Activated effector memory CD4-positive, alpha-beta T cell treated with anti-CD3 and anti-CD28 coated beads, Interleukin-2, amount 50 U/mL, for 16 hours (primary cell): ENCODE measurements around the gene GARNL3.
A peak's percentile ranks its signal among the peaks of the same experiment; 100 is the strongest.

Source experiments
- DNase-seq: peaks from one replicate; pipeline ENCODE4 v3.0.0-alpha.2; 2020

The GARNL3 gene

GRCh38 chr9:127264462-127265219 lies at the start of gene GARNL3:
GARNL3 (plus strand) TSS chr9:127264774; CDS start chr9:127264878, 104 bp downstream.
- no peak for DNase-seq

DNA sequence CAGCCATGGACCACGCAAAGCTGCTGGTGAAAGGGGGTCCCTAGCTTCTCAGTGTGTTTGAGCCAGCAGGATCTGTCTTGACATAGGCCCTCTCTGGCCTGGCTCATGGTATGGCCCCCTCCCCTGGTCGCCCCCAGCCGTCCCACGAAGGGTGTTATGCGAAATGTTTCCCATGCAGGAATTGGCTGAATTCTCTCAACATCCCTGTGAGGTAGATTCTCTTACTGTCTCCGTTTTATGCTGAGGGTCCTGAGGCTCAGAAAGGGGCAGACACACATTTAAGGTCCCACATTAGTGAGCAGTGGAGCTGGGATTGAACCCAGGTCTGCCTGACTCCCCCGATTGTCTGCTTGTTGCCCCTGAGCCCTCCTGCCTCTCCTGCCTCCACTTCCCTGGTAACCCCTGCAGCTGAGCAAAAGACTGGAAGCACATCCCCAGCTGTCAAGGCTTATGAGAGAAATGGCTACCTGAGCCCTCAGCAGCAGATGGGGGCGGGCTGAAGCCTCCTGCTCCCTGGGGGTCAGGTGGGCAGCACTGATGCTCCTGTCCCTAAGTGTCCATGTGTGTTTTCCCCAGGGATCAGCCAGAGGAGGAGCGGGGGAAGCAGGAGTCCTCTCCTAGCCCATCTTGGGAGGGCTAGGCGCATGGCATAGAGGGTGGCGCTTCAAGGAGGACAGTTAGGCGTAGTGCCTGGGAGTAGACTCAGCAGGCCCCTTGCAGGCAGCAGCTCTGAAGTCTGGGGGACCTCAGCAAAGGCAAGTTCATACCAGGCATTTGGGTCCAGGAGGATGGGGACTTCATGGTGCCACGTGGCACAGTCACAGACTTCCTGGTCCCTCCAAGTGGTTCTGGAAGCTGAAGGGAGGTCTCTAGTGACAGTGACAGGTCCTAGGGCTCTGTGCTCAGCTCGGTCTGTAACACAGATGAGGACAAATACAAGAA lies 49.0 kb upstream of the GARNL3 start:
- DNase-seq = peak; percentile 56

- DNase-seq = no peak
These were observed 48.2 kb upstream of the GARNL3 start for GRCh38 chr9:127216210-127216887.

GRCh38 chr9:127216888-127217217 lies 47.7 kb upstream of the GARNL3 start:
- no peak for DNase-seq

- no peak for DNase-seq
These were observed 45.8 kb upstream of the GARNL3 start for GRCh38 chr9:127218818-127219217.

GRCh38 chr9:127219520-127219919 lies 45.1 kb upstream of the GARNL3 start:
- no peak for DNase-seq

DNA sequence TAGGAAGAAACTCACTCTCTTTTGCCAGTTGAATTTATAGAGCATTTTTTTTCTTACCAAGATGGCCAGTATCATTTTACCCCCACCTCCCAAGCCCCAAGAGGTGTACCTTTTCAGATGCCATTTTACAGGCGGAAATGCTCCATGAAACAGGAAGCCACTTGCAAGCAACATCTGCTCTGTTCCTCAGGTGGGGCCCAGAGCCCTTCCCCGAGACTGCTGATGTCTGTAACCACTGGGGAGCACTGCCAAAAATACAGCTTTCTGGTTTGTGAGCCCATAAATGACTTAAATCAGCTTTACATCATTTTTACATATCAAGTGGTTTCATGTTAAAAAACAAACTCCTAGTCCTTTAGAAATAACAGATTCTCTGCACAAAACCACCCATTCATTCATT lies 42.9 kb upstream of the GARNL3 start:
- no peak for DNase-seq

- DNase-seq = no peak
These were observed 42.0 kb upstream of the GARNL3 start for GRCh38 chr9:127222388-127223095.

- no peak for DNase-seq
These were observed 41.3 kb upstream of the GARNL3 start for GRCh38 chr9:127223266-127223665.

DNA sequence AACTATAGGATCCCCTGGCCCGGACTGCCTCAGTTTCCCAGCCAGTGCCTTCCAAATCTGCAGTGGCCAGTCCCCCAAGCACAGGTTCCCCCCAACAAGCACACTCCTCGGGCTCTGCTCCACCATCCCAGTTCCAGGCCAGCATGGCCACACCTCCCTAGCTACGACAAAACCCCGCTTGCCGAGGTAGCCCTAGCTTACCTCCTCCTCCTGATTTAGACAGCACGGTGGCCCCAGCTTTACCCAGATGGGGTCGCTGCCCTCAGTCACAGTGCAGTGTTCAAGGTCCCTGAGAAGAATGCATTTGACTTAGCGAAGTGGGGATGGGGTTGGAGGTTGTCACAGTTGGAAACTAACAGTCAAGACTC lies 40.8 kb upstream of the GARNL3 start:
- DNase-seq = no peak

DNA sequence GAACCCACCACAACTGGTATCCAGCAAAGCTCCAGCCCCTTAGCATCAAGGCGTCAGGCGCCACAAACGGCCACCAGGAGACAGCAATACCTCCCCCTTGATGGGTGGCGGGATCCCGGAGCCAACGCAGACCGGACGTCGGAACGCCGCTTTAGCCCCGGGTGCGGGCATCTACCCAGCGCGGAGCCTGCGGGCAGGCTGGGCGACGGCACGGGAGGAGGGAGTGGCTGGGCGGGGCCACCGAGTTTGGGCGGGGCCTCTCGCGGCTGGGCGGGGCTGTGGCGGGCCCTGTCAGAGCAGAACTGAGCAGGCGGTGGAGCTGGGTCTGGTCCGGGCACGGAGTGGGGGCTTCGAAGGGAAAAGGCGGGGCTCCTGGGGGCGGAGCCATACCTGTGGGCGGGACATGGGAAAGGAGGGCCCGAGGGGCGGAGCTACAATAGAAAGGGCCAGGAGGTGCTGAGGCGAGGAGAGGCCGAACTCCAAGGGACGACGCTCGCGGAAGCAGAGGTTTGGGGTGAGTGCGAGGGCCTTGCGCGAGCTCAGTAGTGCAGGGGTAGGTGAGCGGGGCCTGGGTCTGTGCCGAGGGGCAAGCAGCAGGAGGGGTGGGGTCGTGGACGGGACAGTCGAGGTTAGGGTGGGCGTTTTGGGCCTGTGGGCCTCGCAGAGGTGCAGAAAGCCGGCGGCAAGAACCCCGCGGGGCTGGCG lies 40.2 kb upstream of the GARNL3 start:
- peak; percentile 95 for DNase-seq

DNA sequence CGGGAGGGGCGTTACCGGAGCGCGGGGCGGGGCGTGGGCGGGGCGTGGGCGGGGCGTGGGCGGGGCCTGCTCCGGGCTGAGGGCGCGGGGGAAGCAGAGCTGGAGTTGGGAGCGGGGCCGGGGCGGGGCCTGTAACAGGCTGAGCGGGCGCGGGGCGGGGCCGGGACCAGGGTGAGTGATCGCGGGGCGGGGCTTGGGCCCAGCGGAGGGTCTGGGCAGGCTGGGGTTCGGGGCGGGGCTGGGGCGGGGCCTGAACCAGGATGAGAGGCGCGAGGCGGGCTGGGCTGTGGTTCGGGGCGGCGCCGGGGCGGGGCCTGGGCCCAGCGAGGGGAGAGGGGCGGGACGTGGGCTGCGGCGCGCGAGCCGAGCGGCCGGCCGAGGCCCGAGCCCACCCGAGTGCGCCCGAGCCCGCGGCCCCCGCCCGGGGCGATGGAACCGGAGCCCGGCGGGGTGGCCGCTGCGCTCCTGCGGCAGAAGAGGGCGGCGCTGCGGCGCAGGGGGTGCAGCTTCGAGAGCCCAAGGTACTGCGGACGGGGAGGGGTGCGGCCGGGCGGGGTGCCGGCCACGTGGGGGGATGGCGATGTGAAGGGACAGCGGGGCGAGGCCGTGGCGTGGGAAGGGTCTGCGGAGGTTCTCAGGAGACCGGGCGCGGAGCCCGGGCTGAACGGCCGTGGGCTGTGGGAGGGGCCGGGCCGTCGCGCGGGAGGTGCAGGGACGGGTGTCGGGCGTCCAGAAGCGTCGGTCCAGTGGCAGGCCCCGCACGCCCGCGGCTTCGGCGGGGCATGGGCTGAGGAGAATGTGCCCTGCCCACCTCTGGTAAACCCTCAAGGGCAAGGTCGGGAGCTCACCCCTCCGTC lies 39.5 kb upstream of the GARNL3 start:
- peak; percentile 96 for DNase-seq

DNA sequence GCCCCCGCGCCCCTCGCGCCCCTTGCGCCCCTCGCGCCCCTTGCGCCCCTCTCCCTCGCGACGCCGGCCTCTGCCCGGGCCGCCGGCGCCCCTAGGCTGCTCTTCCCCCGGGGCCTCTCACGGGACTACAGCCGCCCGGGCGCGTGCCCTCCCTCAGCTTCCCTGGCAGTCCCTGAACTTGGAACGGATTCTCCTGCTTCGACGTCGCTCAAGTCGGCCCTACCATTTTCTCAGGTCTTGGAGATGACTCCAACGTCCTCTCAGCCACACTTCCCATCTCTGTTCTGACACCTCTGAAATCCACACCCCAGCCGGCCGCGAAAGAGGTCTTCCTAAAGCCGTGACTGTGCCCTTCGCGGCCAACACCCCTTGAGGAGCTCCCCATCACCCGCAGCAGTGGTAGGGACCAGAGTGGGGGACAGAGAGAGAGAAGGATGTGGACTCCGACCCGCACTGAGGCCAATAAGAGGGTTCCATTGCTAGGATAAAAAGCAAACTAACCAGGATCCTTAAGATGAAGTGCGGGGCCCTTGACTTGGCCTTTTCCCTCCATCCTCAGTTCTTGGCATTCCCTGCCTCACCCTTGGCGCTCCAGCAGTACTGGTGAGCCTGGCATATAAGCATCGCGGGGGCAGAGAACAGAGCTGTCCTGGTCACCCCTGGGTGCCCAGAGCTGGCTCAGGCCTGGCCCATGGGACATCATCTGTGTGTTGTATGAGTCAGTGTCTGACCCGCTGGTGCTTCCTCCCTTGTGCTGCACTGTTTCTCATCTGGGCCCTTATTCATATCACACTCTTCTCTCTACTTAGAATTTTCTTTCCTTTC lies 38.6 kb upstream of the GARNL3 start:
- no peak for DNase-seq

DNA sequence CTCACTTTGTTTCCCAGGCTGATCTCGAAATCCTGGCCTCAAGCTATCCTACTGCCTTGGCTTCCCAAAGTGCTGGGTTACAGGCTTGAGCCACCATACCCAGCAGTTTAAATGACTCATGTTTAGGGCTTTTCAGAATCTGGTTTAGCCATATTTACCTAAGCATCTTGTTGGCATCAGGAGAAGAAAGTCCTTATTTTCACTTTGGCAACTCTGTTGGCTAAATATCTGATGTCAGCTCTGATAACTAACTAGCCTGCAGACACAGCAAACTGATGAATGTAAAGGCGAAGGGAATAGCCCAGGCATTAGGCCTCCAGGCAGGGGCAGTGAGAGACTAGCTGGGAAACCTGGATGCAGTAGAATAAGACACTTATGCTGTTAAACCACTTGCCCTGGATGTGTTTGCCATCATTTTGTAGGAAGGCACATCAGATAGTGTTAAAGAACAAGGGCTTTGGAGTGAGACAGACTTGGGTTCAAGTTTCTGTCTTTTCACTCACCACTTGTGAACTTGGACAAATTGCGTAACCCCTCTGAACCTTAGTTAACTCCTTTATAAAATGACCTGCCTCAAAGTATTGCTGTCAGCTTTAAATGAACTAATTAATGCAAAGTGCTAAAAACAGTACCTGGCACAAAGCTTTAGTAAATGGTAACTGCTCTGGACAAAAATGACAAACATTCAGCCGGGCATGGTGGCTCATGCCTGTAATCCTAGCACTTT lies 34.7 kb upstream of the GARNL3 start:
- no peak for DNase-seq

DNA sequence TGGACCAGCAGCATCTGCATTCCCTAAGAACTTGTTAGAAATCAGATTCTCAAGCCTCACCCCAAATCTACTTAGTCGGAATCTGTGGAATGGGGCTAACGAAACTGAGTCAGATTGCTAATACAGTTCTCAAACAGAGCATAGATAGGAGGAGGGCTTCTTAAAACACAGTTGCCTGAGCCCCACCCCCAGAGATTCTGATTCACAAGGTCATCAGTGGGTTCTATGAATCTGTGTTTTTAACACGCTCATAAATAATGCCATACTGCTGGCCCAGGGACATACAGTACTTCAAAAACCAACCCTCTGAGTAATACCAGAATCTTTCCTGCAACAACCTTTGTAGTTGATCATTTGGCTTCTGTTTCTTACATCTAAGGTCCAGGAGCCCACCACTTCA lies 32.9 kb upstream of the GARNL3 start:
- no peak for DNase-seq

DNA sequence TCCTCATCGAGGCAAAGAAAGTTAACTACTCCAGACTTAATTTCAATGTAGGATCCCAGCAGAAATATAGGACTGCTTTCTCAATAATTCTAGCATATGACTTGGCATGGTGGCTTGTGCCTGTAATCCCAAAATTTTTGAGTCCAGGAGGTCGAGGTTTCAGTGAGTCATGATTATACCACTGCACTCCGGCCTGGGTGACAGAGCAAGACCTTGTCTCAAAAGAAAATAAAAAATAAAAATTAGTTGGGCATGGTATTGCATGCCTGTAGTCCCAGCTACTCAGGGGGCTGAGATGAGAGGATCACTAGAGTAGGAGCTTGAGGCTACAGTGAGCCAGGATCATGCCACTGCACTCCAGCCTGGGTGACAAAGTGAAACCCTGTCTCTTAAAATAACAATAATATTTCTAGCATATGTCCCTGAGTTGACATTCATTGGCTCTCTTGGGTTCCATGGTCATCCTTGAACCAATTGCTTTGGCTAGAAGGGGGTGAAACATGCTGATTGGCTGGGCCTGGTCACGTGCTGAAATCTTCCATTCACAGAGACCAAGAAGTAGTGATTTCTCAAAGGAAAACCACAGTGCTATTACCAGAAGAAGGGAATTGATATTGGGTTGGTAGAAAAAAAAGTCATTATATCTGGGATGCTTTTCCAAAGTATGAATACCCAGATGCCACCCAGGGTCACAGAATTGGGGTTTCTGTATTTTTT lies 31.6 kb upstream of the GARNL3 start:
- DNase-seq = no peak

GRCh38 chr9:127233550-127233949 lies 31.0 kb upstream of the GARNL3 start:
- DNase-seq = no peak

GRCh38 chr9:127233989-127234388 lies 30.6 kb upstream of the GARNL3 start:
- DNase-seq = no peak

DNA sequence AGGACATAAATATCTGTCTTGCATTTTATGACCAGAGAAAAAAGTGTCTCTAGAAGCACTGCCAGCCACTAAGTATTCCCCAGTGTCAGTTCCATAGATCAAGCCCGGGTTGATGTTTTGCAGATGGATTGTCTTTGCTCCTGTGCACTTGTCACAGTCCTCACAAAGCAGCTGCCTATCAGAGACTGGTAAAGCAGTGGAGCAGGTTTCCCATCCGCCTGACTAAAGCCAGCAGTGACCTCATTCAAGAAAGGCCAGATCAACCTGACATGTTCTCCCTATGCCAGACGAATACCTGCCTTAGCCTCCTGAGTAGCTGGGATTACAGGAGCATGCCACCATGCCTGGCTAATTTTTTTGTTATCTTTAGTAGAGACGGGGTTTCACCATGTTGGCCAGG lies 26.8 kb upstream of the GARNL3 start:
- DNase-seq = no peak
